Epithelial cell of proximal tubule (primary cell): ENCODE measurements around the gene HSD17B1. TPM values are rescaled to one million over a fixed set of nuclear protein-coding genes. Genes with fewer than 3 reads are reported as not detected.
"Not testable (repeated sequence)": the region's sequence is repeated elsewhere in the genome, so short reads cannot be mapped to it uniquely, and the experiment has no call there.

Experiments used
- DNase-seq: peaks from one replicate; pipeline ENCODE4 v3.0.0-alpha.2; 2011; ENCODE audit warnings: low read depth
- H3K4me3 ChIP-seq: 2 replicates; pipeline ENCODE4 v1.5.1; 2011; ENCODE audit warnings: low read depth, mild to moderate bottlenecking, low read length
- total RNA-seq: library from RNA; depleted of rRNA; stranded (reverse); fragments of >200 nt; gene quantifications from 2 replicates; pipeline ENCODE4 v1.2.3, GENCODE V29; 2015
- TF ChIP-seq, protein P1 (sequence below): conservative IDR thresholded peaks from 2 replicates; pipeline ENCODE4 v1.5.1; 2012; ENCODE audit warnings: low read depth, mild to moderate bottlenecking, low read length

HSD17B1 gene, protein sequence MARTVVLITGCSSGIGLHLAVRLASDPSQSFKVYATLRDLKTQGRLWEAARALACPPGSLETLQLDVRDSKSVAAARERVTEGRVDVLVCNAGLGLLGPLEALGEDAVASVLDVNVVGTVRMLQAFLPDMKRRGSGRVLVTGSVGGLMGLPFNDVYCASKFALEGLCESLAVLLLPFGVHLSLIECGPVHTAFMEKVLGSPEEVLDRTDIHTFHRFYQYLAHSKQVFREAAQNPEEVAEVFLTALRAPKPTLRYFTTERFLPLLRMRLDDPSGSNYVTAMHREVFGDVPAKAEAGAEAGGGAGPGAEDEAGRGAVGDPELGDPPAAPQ
- total RNA-seq = 0.75 and 0.94 TPM in 2 replicates

DNA sequence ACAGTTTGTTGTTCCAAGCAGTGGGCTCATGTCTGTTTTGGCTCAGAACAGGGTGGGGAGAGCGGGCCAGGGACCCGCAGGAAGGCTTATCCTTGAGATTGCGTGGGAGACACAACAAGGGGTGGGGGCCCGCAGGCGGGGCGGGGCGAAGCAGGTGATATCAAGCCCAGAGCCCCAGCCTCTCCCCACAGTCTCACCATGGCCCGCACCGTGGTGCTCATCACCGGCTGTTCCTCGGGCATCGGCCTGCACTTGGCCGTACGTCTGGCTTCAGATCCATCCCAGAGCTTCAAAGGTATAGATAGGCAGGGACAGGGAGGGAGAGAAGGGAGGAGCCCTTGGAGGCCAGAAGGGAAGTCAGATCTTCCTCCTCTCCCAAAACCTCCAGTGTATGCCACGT lies at the start of gene HSD17B1:
HSD17B1 (plus strand) TSS at position 188 of the 400 bp plus-strand sequence; CDS start at position 199, 11 bp downstream.
- H3K4me3 ChIP-seq = peak within 1 kb of the TSS; percentile 86
- DNase-seq = not testable (repeated sequence)

DNA sequence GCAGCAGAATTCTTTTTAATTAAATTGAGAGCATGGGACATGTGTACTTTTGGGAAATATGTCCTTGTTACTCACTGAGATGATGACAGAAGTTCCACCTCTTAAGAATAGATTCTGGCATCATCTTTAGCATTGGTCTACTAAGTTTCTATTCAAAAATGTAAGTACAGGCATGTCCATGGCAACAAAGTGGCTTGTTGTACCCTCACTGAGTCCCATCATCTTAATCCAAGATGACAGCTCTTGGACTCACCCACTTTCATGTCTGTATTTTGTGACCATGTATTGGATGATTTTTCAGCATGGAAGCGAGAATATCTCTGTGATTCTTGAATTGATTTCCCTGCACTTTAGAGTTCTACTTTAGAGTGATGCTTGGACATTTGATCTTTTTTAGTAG lies 49.8 kb upstream of the HSD17B1 start:
- no peak overlapping the region for H3K4me3 ChIP-seq
- TF ChIP-seq, protein P1, sequence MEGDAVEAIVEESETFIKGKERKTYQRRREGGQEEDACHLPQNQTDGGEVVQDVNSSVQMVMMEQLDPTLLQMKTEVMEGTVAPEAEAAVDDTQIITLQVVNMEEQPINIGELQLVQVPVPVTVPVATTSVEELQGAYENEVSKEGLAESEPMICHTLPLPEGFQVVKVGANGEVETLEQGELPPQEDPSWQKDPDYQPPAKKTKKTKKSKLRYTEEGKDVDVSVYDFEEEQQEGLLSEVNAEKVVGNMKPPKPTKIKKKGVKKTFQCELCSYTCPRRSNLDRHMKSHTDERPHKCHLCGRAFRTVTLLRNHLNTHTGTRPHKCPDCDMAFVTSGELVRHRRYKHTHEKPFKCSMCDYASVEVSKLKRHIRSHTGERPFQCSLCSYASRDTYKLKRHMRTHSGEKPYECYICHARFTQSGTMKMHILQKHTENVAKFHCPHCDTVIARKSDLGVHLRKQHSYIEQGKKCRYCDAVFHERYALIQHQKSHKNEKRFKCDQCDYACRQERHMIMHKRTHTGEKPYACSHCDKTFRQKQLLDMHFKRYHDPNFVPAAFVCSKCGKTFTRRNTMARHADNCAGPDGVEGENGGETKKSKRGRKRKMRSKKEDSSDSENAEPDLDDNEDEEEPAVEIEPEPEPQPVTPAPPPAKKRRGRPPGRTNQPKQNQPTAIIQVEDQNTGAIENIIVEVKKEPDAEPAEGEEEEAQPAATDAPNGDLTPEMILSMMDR = no peak
- DNase-seq = no peak

DNA sequence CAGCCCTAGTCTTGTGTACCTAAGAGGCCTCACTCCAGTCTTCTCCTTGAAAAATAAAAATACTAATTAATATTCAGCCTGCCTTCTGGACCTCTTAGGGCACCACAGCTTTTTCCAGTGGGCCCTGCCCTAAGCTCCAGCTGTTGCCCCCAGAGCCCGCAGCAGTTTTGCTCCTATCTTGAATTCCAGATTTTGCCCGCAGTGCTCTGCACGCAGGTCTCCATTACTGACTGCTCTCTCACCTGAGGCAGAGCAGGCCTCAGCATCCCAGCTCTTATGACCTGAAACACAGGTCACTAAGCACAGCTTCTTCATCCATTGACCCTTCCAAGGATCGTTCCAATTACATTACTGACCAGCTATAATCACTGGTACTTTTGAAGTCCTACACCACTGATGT lies 45.1 kb upstream of the HSD17B1 start:
- TF ChIP-seq, protein P1 = no peak
- DNase-seq = no peak

DNA sequence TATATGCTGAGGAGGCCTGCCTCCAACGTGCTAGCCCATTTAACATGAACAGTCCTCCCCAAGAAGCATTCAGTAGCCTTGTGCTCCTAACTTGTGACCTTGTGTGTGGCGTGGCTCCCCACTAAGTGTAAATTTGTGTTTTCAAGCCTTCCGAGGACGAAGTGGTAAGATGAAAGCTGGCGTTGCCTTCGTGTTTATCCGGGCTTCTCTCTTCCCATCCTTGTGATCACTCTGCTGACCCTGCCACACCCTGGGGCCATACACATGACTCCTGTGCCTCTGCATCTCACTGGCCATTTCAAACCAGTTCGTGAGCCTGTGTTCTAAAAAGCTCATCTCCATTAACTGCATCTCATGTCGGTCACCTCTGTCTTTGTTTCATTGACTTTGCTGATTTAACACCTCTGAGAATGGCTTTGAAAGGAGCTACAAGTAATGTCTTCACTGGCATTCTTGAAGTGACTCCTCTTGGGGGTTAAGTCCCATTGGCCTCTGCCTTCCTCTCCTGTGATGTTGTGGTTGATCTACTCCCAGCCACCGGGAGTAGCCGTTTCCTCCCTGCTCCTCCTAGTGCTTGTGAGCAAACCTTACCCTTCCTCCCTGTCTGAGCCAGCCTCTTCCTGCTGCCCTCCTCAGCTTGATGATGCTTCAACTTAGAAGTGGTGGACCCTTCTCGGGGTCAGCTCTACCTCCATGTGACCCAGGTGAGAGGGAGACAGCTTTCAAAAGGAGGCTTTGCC lies 44.1 kb upstream of the HSD17B1 start:
- H3K4me3 ChIP-seq = no peak overlapping the region
- DNase-seq = no peak
- TF ChIP-seq, protein P1 = no peak

More for the DNA sequence above, 45.1 kb upstream of the HSD17B1 start:
- no peak overlapping the region for H3K4me3 ChIP-seq

DNA sequence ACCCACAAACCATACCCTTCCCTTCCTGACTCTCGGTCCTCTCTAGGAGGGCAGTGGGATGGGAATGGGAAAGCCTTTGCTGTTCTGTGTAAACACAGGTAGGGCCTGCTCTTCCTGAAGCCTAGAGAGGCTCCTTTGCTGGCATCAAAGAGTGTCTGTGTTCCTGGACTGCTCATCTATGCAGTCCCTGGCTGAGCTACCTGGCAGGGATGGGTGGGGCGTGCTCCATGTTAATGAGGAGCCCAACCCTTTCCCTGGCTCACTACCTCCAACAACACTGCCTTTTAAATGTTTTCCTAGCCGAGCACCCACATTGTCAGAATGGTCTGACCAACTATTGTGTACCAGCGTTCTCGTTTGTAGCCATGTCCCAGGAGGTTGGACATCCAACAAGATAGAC lies 43.3 kb upstream of the HSD17B1 start:
- H3K4me3 ChIP-seq = no peak overlapping the region
- no peak for DNase-seq
- TF ChIP-seq, protein P1 = no peak

DNA sequence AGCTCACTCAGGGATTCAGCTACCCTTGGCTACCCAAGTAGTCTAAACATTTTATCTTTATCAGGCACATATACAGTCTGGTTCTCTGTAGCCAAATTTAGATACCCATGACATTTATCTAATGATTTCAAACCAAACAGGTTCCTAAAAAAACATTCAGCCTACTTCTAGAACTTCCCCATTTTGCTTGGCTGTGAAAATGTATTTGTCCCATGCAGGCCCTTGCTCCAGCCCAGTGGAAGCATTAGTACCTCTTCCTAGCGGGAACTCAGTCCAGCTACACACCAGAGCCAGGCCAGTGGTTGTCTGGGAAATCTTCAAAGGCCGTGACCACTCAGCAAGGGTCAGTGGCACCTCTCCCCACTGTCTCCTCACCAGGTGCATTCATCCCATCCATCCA lies 42.9 kb upstream of the HSD17B1 start:
- no peak overlapping the region for H3K4me3 ChIP-seq
- no peak for DNase-seq
- TF ChIP-seq, protein P1 = no peak

DNA sequence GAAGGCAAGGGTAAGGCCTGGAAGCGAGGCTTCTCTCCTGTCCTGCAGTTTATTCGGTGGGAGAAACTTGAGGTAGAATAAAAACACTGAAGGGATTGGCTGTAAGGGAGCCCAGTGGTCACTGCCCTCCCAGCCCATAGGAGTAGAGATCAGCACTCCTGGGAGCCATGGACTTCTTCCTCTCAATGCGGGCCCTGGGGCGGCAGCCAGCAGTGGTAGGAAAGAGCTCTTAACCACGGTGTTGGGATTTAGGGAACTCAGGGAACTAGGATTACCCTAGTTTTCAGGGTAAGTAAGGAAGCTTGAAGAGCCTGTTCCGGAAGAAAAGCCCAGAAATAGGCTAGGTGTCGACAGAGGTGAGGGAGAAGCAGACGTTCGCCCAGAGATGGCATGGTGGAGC lies 40.5 kb upstream of the HSD17B1 start:
- H3K4me3 ChIP-seq = no peak overlapping the region
- DNase-seq = no peak
- TF ChIP-seq, protein P1 = no peak
